Hematopoietic multipotent progenitor cell treated with erythropoietin and hydrocortisone succinate and interleukin-3 and kit ligand, for 15 days (in vitro differentiated cells): ENCODE measurements around the gene CARD11.

Source experiments
- DNase-seq: peaks from one replicate; pipeline ENCODE4 v3.0.0-alpha.2; 2015; ENCODE audit warnings: low spot score

The CARD11 gene

GRCh38 chr7:3020416-3020815 lies 23.3 kb downstream of the CARD11 start:
- DNase-seq = no peak

- DNase-seq = no peak
Measured at GRCh38 chr7:3019801-3020200, 23.9 kb downstream of the CARD11 start.

GRCh38 chr7:3013975-3014792 lies 29.5 kb downstream of the CARD11 start:
- no peak for DNase-seq

GRCh38 chr7:3011211-3011852 lies 32.3 kb downstream of the CARD11 start:
- DNase-seq = no peak

- no peak for DNase-seq
Measured at GRCh38 chr7:3010161-3010560, 33.5 kb downstream of the CARD11 start.

- DNase-seq = no peak
Measured at GRCh38 chr7:3009086-3009485, 34.6 kb downstream of the CARD11 start.

- no peak for DNase-seq
Measured at GRCh38 chr7:3008386-3008785, 35.3 kb downstream of the CARD11 start.

- DNase-seq = no peak
Measured at GRCh38 chr7:3007696-3008095, 36.0 kb downstream of the CARD11 start.

- DNase-seq = no peak
Measured at GRCh38 chr7:3005257-3005656, 38.4 kb downstream of the CARD11 start.

GRCh38 chr7:3003936-3004335 lies 39.7 kb downstream of the CARD11 start:
- no peak for DNase-seq

- no peak for DNase-seq
Measured at GRCh38 chr7:3002631-3003030, 41.0 kb downstream of the CARD11 start.

GRCh38 chr7:3000566-3000965 lies 43.1 kb downstream of the CARD11 start:
- DNase-seq = no peak

GRCh38 chr7:2999078-2999500 lies 44.6 kb downstream of the CARD11 start:
- no peak for DNase-seq

GRCh38 chr7:2997014-2997413 lies 46.7 kb downstream of the CARD11 start:
- no peak for DNase-seq

GRCh38 chr7:2996141-2996540 lies 47.5 kb downstream of the CARD11 start:
- DNase-seq = no peak

- no peak for DNase-seq
Measured at GRCh38 chr7:2993868-2994267, 49.8 kb downstream of the CARD11 start.

GRCh38 chr7:2993396-2993795 lies 50.3 kb downstream of the CARD11 start:
- DNase-seq = no peak

- no peak for DNase-seq
Measured at GRCh38 chr7:2990949-2991470, 52.7 kb downstream of the CARD11 start.

GRCh38 chr7:2986561-2986960 lies 57.1 kb downstream of the CARD11 start:
- DNase-seq = no peak

GRCh38 chr7:2985866-2986265 lies 57.8 kb downstream of the CARD11 start:
- no peak for DNase-seq

- no peak for DNase-seq
Measured at GRCh38 chr7:2984091-2984490, 59.6 kb downstream of the CARD11 start.

- no peak for DNase-seq
Measured at GRCh38 chr7:2983586-2983985, 60.1 kb downstream of the CARD11 start.

- DNase-seq = no peak
Measured at GRCh38 chr7:2982831-2983230, 60.8 kb downstream of the CARD11 start.
